Skeletal muscle cell (primary cell): Measurements from ENCODE around the gene CTPS2.
"Not testable (repeated sequence)": the region's sequence is repeated elsewhere in the genome, so short reads cannot be mapped to it uniquely, and the experiment has no call there.

Experiments
- DNase-seq: peaks from one replicate; pipeline ENCODE4 v3.0.0-alpha.2; 2010; ENCODE audit warnings: low read depth
- H3K4me3 ChIP-seq: 2 replicates; pipeline ENCODE4 v1.5.1; 2011; ENCODE audit warnings: low read depth, mild to moderate bottlenecking, control low read depth, low read length, moderate library complexity

CTPS2 gene

GRCh38 chrX:16664074-16664473 lies 48.4 kb downstream of the CTPS2 start:
- no peak overlapping the region for H3K4me3 ChIP-seq
- DNase-seq = peak; percentile 4

GRCh38 chrX:16662402-16662801 lies 50.1 kb downstream of the CTPS2 start:
- no peak overlapping the region for H3K4me3 ChIP-seq
- DNase-seq = no peak

DNA sequence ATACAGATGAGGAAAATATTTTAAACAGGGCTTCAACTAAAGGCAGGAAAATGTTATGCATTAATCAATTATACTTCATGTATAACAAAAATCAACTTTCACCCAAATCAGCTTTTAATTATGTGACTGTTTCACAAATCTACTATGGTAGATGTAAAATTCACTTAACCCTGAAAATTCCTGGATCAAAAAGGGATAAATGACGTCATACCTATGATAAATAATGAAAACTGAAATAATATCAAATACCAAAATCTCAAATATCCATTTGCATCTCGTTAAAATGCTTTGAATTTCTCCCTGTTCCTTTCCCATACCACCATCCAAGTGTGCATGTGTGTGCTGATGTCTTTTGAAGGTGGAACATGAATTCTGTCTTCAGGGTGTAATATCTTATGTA lies 51.0 kb downstream of the CTPS2 start:
- no peak overlapping the region for H3K4me3 ChIP-seq
- DNase-seq = no peak

DNA sequence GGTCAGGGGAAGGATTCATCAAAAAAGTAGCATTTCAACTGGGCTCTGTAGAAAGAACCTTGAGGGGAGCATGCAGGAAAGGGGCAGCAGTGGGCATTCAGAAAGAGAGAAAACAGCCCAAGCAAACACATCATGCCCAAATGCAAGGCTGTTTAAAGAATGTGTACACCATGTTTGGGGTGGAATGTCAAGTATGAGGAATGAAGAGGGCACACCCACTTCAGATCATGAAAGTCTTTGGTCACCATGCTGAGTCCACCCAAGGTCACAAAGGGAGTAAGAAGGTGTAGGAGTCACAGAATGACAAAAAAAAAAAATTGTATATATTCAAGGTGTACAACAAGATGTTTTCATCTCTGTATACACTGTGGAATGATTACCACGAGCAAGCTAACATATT lies 53.1 kb downstream of the CTPS2 start:
- H3K4me3 ChIP-seq = no peak overlapping the region
- no peak for DNase-seq

DNA sequence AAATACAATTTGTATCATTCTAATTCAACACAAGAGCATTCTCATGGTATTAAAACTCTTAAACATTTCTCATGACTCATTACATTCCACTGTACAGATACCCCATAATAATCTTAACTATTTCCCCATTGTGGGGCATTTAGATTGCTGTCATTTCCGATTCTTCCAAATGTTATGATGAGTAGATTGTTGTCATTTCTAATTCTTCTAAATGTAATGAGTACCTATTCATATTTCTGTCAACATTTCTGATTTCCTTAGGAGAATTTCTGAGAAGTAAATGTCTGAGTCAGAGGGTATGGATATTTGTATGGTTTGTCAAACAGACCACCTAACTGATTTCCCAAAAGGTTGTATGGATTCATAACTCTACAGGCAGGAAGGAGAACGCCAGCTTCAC lies 54.2 kb downstream of the CTPS2 start:
- no peak overlapping the region for H3K4me3 ChIP-seq
- no peak for DNase-seq

DNA sequence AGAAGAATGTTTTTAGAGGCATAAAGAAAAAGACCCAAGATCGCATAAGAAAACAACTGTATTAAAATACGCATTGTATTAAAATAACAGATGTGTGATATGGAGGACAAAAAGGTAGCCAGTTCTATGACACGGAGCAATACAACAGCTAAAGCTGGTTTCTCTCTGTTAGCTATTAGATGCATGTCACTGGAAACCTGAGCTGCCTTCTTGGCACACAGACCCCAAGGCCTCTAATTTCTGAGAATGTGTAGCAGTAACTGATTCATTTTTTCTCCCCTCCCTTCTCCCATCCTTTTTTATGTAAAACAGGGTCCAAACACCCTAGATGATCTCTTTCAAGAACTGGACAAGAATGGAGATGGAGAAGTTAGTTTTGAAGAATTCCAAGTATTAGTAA lies 58.4 kb downstream of the CTPS2 start:
- H3K4me3 ChIP-seq = no peak overlapping the region

GRCh38 chrX:16653424-16653823 lies 59.0 kb downstream of the CTPS2 start:
- no peak overlapping the region for H3K4me3 ChIP-seq
- DNase-seq = no peak

More for the DNA sequence above, 58.4 kb downstream of the CTPS2 start:
- DNase-seq = no peak

- no peak for DNase-seq
These were observed 61.0 kb downstream of the CTPS2 start for GRCh38 chrX:16651391-16652024.

GRCh38 chrX:16649858-16650257 lies 62.6 kb downstream of the CTPS2 start, which contains the start of gene S100G:
Gene S100G, plus strand, starts transcription at chrX:16650158. Its CDS starts 849 bp downstream, at chrX:16651007.
- no peak for DNase-seq

More at GRCh38 chrX:16651391-16652024, 61.0 kb downstream of the CTPS2 start:
- H3K4me3 ChIP-seq = no peak overlapping the region

GRCh38 chrX:16646366-16647138 lies 65.9 kb downstream of the CTPS2 start:
- no peak overlapping the region for H3K4me3 ChIP-seq
- DNase-seq = no peak

More at GRCh38 chrX:16649858-16650257, 62.6 kb downstream of the CTPS2 start, which contains the start of gene S100G:
- H3K4me3 ChIP-seq = no peak within 1 kb of the TSS

- no peak overlapping the region for H3K4me3 ChIP-seq
- peak; percentile 29 for DNase-seq
These were observed 69.3 kb downstream of the CTPS2 start for GRCh38 chrX:16643176-16643575.

- no peak for DNase-seq
- no peak overlapping the region for H3K4me3 ChIP-seq
These were observed 71.6 kb downstream of the CTPS2 start for GRCh38 chrX:16640823-16641222.

GRCh38 chrX:16639966-16640365 lies 72.5 kb downstream of the CTPS2 start:
- DNase-seq = no peak
- H3K4me3 ChIP-seq = no peak overlapping the region

DNA sequence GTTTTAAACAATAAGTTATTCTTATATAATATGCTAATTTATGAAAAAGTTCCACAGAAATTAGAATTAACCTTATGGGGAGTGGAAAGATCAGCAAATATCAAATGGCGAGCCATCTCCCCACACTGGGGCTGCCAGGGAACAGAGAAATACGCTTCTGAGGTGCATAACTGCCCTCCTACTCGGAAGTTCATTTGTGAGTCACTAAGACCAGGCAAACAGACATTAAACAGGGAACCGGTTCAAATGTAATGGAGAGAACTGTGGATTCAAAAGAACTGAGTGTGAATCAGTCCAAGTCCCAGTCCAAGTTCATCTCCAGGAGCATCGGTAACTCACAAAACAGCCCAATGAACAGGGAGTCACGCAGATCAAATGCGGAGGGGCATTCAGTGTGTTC lies 73.9 kb downstream of the CTPS2 start:
- H3K4me3 ChIP-seq = no peak overlapping the region
- no peak for DNase-seq

- no peak for DNase-seq
These were observed 76.9 kb downstream of the CTPS2 start for GRCh38 chrX:16635596-16635995.

GRCh38 chrX:16635040-16635439 lies 77.4 kb downstream of the CTPS2 start:
- no peak for DNase-seq
- H3K4me3 ChIP-seq = no peak overlapping the region

More at GRCh38 chrX:16635596-16635995, 76.9 kb downstream of the CTPS2 start:
- no peak overlapping the region for H3K4me3 ChIP-seq

GRCh38 chrX:16633754-16634153 lies 78.7 kb downstream of the CTPS2 start:
- H3K4me3 ChIP-seq = no peak overlapping the region
- DNase-seq = no peak

- H3K4me3 ChIP-seq = no peak overlapping the region
- no peak for DNase-seq
These were observed 82.6 kb downstream of the CTPS2 start for GRCh38 chrX:16629909-16630308.

- no peak for DNase-seq
- H3K4me3 ChIP-seq = no peak overlapping the region
These were observed 83.4 kb downstream of the CTPS2 start for GRCh38 chrX:16628946-16629595.

DNA sequence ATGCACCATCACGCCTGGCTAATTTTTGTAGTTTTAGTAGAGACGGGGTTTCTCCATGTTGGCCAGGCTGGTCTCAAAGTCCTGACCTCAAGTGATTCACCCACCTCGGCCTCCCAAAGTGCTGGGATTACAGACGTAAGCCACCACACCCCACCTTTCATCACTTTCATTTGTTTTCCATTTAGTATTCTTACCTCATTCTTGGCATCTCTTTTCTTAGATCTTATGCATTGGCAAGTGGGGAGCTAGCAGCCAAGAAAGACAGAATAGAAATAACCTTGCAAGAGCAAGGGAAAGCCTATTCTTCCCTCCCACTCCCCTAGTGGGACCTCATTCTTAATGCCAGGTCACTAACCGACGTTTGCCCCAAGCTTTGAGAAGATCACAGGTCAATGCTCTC lies 84.0 kb downstream of the CTPS2 start:
- not testable (repeated sequence) for DNase-seq, H3K4me3 ChIP-seq
